GM19023 (cell line): ENCODE results near the gene ESPL1.
A peak's percentile ranks its signal among the peaks of the same experiment; 100 is the strongest.

Experiments used
- ATAC-seq: cut with Tn5 transposase; IDR thresholded peaks from one replicate; pipeline ENCODE4 v1.9.1; 2021; ENCODE audit warnings: mild to moderate bottlenecking, moderate library complexity; ENCODE audit not compliant: unreplicated experiment

The ESPL1 gene

DNA sequence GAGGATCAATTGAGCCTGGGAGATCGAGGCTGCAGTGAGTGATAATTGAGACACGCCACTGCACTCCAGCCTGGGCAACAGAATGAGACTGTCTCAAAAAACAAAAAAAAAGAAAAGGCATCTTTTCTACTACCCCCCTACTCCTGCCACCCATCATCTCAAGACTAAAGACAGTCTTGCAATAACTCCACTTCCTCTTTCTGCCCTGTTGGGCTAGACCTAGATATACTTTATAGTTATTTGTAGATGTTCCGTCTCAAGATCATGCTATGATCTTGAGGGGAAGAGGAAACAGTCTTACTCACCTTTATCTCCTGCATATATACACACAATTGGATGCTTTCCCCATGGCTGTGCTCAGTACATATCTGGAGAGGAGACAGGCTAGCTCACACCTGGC lies 12.1 kb upstream of the ESPL1 start:
- ATAC-seq: no peak

DNA sequence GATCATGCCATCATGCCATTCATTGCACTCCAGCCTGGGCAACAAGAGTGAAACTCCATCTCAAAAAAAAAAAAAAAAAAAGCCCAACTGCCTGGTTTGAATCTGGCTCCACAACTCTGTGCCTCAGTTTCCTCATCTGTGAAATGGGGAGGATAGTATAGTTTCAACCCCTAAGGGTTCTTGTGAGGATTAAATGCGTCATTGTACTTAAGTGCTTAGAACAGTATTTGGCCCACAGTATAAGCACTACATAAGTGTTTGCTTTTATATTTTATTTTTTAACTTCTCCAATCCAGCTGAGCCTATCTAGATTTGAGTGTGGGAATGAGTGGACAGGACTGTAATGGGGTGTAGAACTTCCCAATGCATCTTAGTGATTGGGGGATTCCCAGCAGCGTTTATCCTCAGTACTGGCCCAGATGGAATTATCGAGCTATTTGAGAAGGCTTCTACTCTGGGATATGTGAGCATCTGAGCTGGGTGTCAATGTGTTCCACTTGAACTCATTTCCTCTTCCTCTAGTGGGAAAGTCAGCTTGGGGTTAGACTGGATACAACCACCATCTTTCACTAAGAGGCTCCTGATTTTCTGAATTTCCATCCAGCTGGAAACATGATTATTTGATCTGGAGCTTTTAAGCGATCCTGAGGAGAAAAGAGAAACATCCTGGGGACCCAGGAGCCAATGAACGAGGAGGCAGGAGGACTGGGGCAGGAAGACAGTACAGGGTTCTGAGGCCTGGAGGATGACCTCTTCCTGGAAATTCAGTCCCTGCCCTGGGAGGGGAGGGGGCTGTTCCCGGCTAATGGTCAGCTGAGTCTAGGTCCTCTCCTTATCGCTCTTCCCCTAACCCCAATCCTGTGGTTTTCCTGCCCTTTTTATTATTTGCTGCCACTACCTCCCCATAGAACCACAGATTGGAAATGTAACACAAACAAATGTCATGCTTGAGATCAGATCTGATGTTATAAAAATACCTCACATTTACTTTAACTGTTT lies 9.3 kb upstream of the ESPL1 start:
- no peak for ATAC-seq

DNA sequence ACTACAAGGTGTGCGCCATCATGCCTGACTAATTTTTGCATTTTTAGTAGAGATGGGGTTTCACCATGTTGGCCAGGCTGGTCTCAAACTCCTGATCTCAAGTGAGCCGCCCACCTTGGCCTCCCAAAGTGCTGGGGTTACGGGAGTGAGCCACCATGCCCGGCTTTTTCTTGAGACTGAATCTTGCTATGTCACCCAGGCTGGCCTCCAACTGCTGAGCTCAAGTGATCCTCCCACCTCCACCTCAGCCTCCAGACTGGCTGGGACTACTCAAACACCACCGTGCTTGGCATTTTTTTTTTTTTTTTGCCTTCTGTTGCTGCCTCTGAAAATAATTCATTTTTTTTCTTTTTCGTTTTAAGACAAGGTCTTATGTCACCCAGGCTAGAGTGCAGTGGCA lies 8.2 kb upstream of the ESPL1 start:
- ATAC-seq: no peak

DNA sequence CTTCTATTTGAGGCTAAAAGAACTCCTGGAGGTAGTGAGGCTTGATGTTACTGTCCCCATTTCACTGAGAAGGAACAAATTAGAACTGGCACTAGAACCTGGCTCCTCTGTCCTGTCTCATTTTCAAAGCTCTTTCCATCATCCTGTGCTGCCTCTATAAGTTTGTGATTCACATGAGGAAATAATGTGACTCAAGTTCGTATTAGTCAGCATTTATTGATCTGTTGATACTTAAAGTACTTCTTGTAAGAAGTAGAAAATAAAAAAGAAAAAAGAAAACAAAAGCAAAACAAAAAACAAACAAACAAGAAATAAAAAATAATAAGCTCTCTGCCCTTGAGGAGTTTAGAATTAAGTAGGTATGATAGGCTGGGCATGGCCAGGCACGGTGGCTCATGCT lies 2.3 kb upstream of the ESPL1 start:
- ATAC-seq: no peak

GRCh38 chr12:53267306-53267998 lies 647 bp upstream of the ESPL1 start:
- no peak for ATAC-seq

GRCh38 chr12:53268630-53269562 lies 797 bp downstream of the ESPL1 start:
- ATAC-seq: no peak

GRCh38 chr12:53274445-53274844 lies 6.3 kb downstream of the ESPL1 start:
- no peak for ATAC-seq

DNA sequence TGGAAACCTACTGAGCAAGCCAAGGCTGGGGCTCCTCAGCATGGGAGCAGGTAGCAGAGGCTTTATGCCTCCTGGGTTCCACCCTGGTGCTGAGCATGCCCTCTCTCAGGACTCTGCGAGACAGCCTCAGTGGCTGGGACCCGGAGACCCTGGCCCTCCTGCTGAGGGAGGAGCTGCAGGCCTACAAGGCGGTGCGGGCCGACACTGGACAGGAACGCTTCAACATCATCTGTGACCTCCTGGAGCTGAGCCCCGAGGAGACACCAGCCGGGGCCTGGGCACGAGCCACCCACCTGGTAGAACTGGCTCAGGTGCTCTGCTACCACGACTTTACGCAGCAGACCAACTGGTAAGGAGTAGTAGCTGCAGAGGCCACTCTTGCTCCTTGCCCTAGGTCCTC lies 8.4 kb downstream of the ESPL1 start:
- no peak for ATAC-seq

- no peak for ATAC-seq
These were observed 9.9 kb downstream of the ESPL1 start for GRCh38 chr12:53277981-53278380.

DNA sequence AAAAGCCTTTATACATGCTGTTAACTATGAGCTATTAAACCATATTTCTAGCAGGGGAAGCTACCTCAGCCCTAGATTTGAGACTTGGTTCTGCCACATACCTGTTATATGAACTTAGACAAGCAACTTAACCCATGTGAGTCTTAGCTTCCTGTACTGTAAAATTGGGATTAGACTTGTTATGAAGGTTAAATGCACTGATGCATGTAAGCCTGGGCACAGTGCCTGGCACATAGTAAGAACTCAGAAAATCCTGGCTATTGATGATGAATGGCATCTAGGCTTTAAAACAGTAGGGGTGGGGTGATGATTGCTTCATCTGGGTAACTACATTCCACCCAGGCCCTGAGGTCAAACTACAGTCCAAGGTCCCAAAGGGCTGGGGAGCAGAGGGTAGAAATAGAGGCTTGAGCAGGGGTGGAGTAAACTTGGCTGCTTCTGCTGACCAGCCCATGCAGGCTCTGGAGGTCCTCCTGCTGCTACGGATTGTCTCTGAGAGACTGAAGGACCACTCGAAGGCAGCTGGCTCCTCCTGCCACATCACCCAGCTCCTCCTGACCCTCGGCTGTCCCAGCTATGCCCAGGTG lies 11.3 kb downstream of the ESPL1 start:
- no peak for ATAC-seq

DNA sequence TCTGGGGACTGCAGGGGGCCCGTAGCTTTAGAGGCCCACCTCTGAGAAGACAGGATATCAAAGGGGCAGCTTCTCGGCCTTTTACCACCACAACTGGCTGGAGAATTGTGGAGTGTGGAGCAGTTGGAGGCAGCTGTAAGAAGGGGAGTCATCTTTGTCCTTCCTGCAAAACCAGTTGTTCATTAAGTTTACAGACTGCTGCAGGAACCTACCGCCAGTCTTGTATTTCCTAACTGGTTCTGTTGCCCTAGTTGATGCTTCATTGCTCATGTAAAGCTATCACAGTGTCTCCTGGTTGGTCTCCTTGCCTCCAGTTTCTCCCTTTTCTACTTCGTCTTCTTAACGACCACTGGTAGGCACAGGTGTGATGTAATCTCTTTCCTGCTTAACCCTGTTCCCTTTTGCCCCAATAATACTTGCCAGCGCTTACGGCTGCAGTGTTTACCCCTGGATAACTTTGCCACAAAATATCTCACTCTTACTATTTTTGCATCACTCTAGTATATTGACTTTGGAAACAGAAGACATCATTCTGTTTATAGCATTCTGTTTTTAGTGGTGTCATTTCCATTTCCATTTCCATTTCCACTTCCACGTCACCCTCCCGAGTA lies 11.9 kb downstream of the ESPL1 start:
- no peak for ATAC-seq

DNA sequence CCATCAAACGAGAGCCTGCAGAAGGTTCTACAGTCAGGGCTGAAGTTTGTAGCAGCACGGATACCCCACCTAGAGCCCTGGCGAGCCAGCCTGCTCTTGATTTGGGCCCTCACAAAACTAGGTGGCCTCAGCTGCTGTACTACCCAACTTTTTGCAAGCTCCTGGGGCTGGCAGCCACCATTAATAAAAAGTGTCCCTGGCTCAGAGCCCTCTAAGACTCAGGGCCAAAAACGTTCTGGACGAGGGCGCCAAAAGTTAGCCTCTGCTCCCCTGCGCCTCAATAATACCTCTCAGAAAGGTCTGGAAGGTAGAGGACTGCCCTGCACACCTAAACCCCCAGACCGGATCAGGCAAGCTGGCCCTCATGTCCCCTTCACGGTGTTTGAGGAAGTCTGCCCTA lies 18.3 kb downstream of the ESPL1 start:
- ATAC-seq: no peak

DNA sequence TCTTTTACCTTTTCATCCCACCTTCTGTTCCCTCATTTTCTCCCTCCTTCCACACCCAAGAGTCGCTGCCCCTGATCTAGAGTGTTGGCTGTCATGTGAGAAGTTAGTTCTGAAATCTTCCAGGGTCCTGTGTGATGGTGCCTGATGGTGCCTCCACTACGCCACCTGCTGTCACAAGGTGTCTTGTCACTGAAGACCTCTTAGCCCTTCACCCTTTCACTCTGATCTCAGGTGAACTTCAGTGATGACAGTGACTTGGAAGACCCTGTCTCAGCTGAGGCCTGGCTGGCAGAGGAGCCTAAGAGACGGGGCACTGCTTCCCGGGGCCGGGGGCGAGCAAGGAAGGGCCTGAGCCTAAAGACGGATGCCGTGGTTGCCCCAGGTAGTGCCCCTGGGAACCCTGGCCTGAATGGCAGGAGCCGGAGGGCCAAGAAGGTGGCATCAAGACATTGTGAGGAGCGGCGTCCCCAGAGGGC lies 19.7 kb downstream of the ESPL1 start:
- no peak for ATAC-seq

GRCh38 chr12:53288322-53288721 lies 20.2 kb downstream of the ESPL1 start:
- no peak for ATAC-seq

- ATAC-seq: no peak
These were observed 21.8 kb downstream of the ESPL1 start for GRCh38 chr12:53289891-53290290.

DNA sequence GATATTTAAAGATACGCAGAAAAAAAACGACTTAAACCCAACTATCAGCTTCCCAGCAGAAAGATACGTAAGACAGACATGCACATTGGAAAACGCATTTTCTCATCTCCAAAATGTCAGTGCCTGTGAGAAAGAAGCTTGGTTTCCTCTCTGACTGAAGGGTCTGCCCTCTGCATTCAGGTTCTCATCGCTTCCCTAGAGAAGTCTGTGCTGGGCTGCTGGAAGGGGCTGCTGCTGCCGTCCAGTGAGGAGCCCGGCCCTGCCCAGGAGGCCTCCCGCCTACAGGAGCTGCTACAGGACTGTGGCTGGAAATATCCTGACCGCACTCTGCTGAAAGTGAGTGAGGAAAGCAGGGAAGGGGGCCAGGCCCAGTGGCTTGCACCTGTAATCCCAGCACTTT lies 22.6 kb downstream of the ESPL1 start:
- ATAC-seq: no peak

DNA sequence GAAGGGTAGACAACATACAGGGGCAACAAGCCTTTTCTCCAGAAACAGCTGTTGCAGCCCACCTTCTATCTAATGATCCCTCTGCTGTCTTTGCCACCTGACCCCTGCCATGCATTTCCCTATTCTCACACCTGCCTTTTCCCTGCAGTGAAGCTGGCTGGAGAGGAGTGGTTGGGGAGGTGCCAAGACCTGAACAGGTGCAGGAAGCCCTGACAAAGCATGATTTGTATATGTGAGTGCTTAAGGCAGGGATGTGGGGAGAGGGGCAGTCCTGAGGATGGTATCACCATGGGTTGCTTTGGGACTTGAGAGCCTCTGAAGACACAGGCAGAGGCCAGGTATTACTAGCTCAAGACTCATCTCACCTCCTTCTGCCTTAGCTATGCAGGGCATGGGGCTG lies 24.3 kb downstream of the ESPL1 start:
- ATAC-seq: no peak

GRCh38 chr12:53295070-53295890 lies 27.2 kb downstream of the ESPL1 start, which contains the start of gene PFDN5:
TSS of gene PFDN5 (plus strand) at chr12:53295542. CDS start at chr12:53295568, 26 bp downstream.
- ATAC-seq: peak; percentile 73

GRCh38 chr12:53295891-53296219 lies 27.8 kb downstream of the ESPL1 start:
- ATAC-seq: no peak
